KMS-11 (cell line): ENCODE measurements around the gene DLL3.
A peak's percentile ranks its signal among the peaks of the same experiment; 100 is the strongest.
"Not testable (repeated sequence)": the region's sequence is repeated elsewhere in the genome, so short reads cannot be mapped to it uniquely, and the experiment has no call there.

Experiments used
- H2AFZ ChIP-seq: fragments of 200-600 bp; sonication (generic); 2 replicates; pipeline ENCODE4 v1.6.1; 2016; ENCODE audit warnings: antibody characterized with exemption, mixed run types, low read depth
- H3K27ac ChIP-seq: fragments of 200-600 bp; sonication (generic); 2 replicates; pipeline ENCODE4 v1.6.1; 2016; ENCODE audit warnings: mild to moderate bottlenecking, mixed run types
- H3K27me3 ChIP-seq: fragments of 200-600 bp; sonication (generic); 2 replicates; pipeline ENCODE4 v1.6.1; 2017; ENCODE audit warnings: mild to moderate bottlenecking, low read depth, mixed run types, moderate library complexity; ENCODE audit not compliant: insufficient read depth
- H3K36me3 ChIP-seq: fragments of 200-600 bp; sonication (generic); 2 replicates; pipeline ENCODE4 v1.6.1; 2017; ENCODE audit warnings: mild to moderate bottlenecking, mixed run types; ENCODE audit not compliant: insufficient read depth
- H3K4me1 ChIP-seq: fragments of 200-600 bp; sonication (generic); 2 replicates; pipeline ENCODE4 v1.6.1; 2016; ENCODE audit warnings: mild to moderate bottlenecking, low read depth, mixed run types; ENCODE audit not compliant: poor library complexity, severe bottlenecking
- H3K4me2 ChIP-seq: fragments of 200-600 bp; sonication (generic); 2 replicates; pipeline ENCODE4 v1.7.0; 2016; ENCODE audit warnings: mild to moderate bottlenecking, mixed run types
- H3K4me3 ChIP-seq: fragments of 200-600 bp; sonication (generic); IDR thresholded peaks from 2 replicates; pipeline ENCODE4 v1.6.1; 2017; ENCODE audit warnings: low read depth, low read length, mixed read lengths; ENCODE audit not compliant: insufficient read depth
- H3K79me2 ChIP-seq: fragments of 200-600 bp; sonication (generic); 2 replicates; pipeline ENCODE4 v1.6.1; 2016; ENCODE audit warnings: low read depth, mixed run types; ENCODE audit not compliant: insufficient read depth
- H3K9ac ChIP-seq: fragments of 200-600 bp; sonication (generic); 2 replicates; pipeline ENCODE4 v1.6.1; 2016; ENCODE audit warnings: mild to moderate bottlenecking, mixed run types
- H4K20me1 ChIP-seq: fragments of 200-600 bp; sonication (generic); 2 replicates; pipeline ENCODE4 v1.6.1; 2016; ENCODE audit warnings: mild to moderate bottlenecking, mixed run types; ENCODE audit not compliant: insufficient read depth
- CTCF ChIP-seq: fragments of 200-600 bp; sonication (generic); conservative IDR thresholded peaks from 2 replicates; pipeline ENCODE4 v1.6.1; 2017; ENCODE audit warnings: low read depth, mild to moderate bottlenecking, antibody characterized with exemption, low read length, moderate library complexity, mixed read lengths

Gene DLL3

GRCh38 chr19:39498798-39499642 is at the start of gene DLL3:
TSS of gene DLL3 (plus strand) at chr19:39498947. CDS start at chr19:39498975, 28 bp downstream.
- Histone ChIP-seq H4K20me1 (no peaks in the 10 kb centered on the region), H3K4me1 (peaks cover 13% of the 10 kb centered on the region), H3K27ac (no peak within 1 kb of the TSS), H2AFZ (peak within 1 kb of the TSS; percentile 46; the same call in 1 of the 2 replicates), H3K4me3 (no peak within 1 kb of the TSS), H3K36me3 (no peaks in the 10 kb centered on the region), H3K79me2 (no peaks in the 10 kb centered on the region), H3K27me3 (peaks cover 70% of the 10 kb centered on the region), H3K9ac (no peak within 1 kb of the TSS), H3K4me2 (peak within 1 kb of the TSS; percentile 78; the same call in 1 of the 2 replicates)
- TF ChIP-seq CTCF, result no peak

- Histone ChIP-seq H3K36me3 (peaks cover 4% of the 10 kb centered on the region; the same call in 1 of the 2 replicates), H2AFZ (no peak overlapping the region), H3K27me3 (no peaks in the 10 kb centered on the region), H3K4me3 (no peak overlapping the region), H3K27ac (no peak overlapping the region), H3K79me2 (peaks cover 78% of the 10 kb centered on the region), H3K4me1 (peaks cover 32% of the 10 kb centered on the region), H3K4me2 (no peak overlapping the region; the same call in 1 of the 2 replicates), H4K20me1 (no peaks in the 10 kb centered on the region; the same call in none of the 2 replicates), H3K9ac (no peak overlapping the region)
- no peak for TF ChIP-seq CTCF
These were observed 49.5 kb upstream of the DLL3 start for GRCh38 chr19:39449116-39449797.

GRCh38 chr19:39451257-39451656 is 47.5 kb upstream of the DLL3 start:
- not testable (repeated sequence) for H3K4me3 ChIP-seq, H3K9ac ChIP-seq, H3K27ac ChIP-seq, H3K36me3 ChIP-seq, H4K20me1 ChIP-seq, H2AFZ ChIP-seq, H3K27me3 ChIP-seq, H3K4me2 ChIP-seq
- peaks cover 30% of the 10 kb centered on the region for H3K4me1 ChIP-seq
- H3K79me2 ChIP-seq, result peaks cover 71% of the 10 kb centered on the region

GRCh38 chr19:39463403-39463802 is 35.3 kb upstream of the DLL3 start:
- TF ChIP-seq CTCF, result no peak
- H3K27ac ChIP-seq, result no peak overlapping the region
- no peaks in the 10 kb centered on the region for H3K79me2 ChIP-seq
- H3K9ac ChIP-seq, result no peak overlapping the region
- H3K4me1 ChIP-seq, result no peaks in the 10 kb centered on the region
- H3K27me3 ChIP-seq, result no peaks in the 10 kb centered on the region
- no peaks in the 10 kb centered on the region for H4K20me1 ChIP-seq
- H3K4me2 ChIP-seq, result no peak overlapping the region
- peaks cover 6% of the 10 kb centered on the region; the same call in 1 of the 2 replicates for H3K36me3 ChIP-seq
- H3K4me3 ChIP-seq, result no peak overlapping the region
- H2AFZ ChIP-seq, result no peak overlapping the region
